Keratinocyte (primary cell): Measurements from ENCODE around the gene ARNT2. TPM values are rescaled to one million over a fixed set of nuclear protein-coding genes. Genes with fewer than 3 reads are reported as not detected.

Experiments used
- DNase-seq: peaks from one replicate; pipeline ENCODE4 v3.0.0-alpha.2; 2011; ENCODE audit warnings: low read depth, missing footprints, low spot score
- FAIRE-seq: peaks from 2 replicates; lab custom pipeline; 2011; peaks lifted over from hg19 to GRCh38; lab: Jason Lieb, UNC
- H2AFZ ChIP-seq: 2 replicates; pipeline ENCODE4 v1.6.0; 2012; ENCODE audit warnings: low read length, control low read depth, inconsistent platforms; ENCODE audit not compliant: control insufficient read depth
- H3K27ac ChIP-seq: 2 replicates; pipeline ENCODE4 v1.5.1; 2011; ENCODE audit warnings: low read length; ENCODE audit not compliant: control insufficient read depth, insufficient read depth
- H3K27me3 ChIP-seq: 3 replicates; pipeline ENCODE4 v1.6.0; 2011; ENCODE audit warnings: low read length; ENCODE audit not compliant: control insufficient read depth, insufficient read depth; ENCODE audit errors: extremely low read depth
- H3K36me3 ChIP-seq, 2 experiments: 2 replicates in 1 of 2; 3 replicates in 1 of 2; pipeline ENCODE4 v1.5.1; 2011; ENCODE audit warnings: low read length in 2 of 2, mild to moderate bottlenecking in 1 of 2; ENCODE audit not compliant: control insufficient read depth in 2 of 2, insufficient read depth in 2 of 2; ENCODE audit errors: extremely low read depth in 1 of 2
- H3K4me1 ChIP-seq: 3 replicates; pipeline ENCODE4 v1.5.1; 2011; ENCODE audit warnings: low read length; ENCODE audit not compliant: control insufficient read depth, insufficient read depth; ENCODE audit errors: extremely low read depth
- H3K4me2 ChIP-seq: 3 replicates; pipeline ENCODE4 v1.6.0; 2011; ENCODE audit warnings: low read depth, low read length; ENCODE audit not compliant: control insufficient read depth, insufficient read depth; ENCODE audit errors: extremely low read depth
- H3K4me3 ChIP-seq, 3 experiments: fragments of 200-600 bp in 1 of 3; sonication (generic) in 1 of 3; 2 replicates in 2 of 3; 3 replicates in 1 of 3; pipeline ENCODE4 v1.5.1; 2011 to 2016; ENCODE audit warnings: low read length in 3 of 3, mild to moderate bottlenecking in 3 of 3, control low read depth in 2 of 3, inconsistent platforms in 1 of 3, low read depth in 1 of 3, mixed read lengths in 1 of 3, mixed run types in 1 of 3, moderate library complexity in 1 of 3; ENCODE audit not compliant: control insufficient read depth in 2 of 3, insufficient read depth in 2 of 3; ENCODE audit errors: extremely low read depth in 1 of 3
- H3K79me2 ChIP-seq: 2 replicates; pipeline ENCODE4 v1.6.0; 2012; ENCODE audit warnings: low read length; ENCODE audit not compliant: control insufficient read depth, insufficient read depth
- H3K9ac ChIP-seq: 3 replicates; pipeline ENCODE4 v1.6.0; 2011; ENCODE audit warnings: low read length; ENCODE audit not compliant: control insufficient read depth, insufficient read depth; ENCODE audit errors: extremely low read depth
- H3K9me1 ChIP-seq: 3 replicates; pipeline ENCODE4 v1.6.0; 2011; ENCODE audit warnings: low read length; ENCODE audit not compliant: control insufficient read depth, insufficient read depth; ENCODE audit errors: extremely low read depth
- H3K9me3 ChIP-seq: 2 replicates; pipeline ENCODE4 v1.5.1; 2012; ENCODE audit warnings: low read depth, low read length; ENCODE audit not compliant: control insufficient read depth
- H4K20me1 ChIP-seq: 3 replicates; pipeline ENCODE4 v1.6.0; 2011; ENCODE audit warnings: low read length; ENCODE audit not compliant: control insufficient read depth, insufficient read depth; ENCODE audit errors: extremely low read depth
- CTCF ChIP-seq, 3 experiments: IDR thresholded peaks in 1 of 3; conservative IDR thresholded peaks in 1 of 3; optimal IDR thresholded peaks in 1 of 3; 2 replicates in 2 of 3; 3 replicates in 1 of 3; pipeline versions ENCODE3 to v1.5.1; 2011; ENCODE audit warnings: low read length in 3 of 3, mild to moderate bottlenecking in 3 of 3, moderate library complexity in 2 of 3, control low read depth in 1 of 3, inconsistent platforms in 1 of 3; ENCODE audit not compliant: insufficient read depth in 2 of 3; ENCODE audit errors: extremely low read depth in 1 of 3
- EZH2 ChIP-seq: IDR thresholded peaks from one replicate; pipeline ENCODE4 v1.6.1; 2012; ENCODE audit warnings: inconsistent platforms, mild to moderate bottlenecking, low read length, moderate library complexity
- dilution Hi-C: fragments of 300-500 bp; cut with MboI; formaldehyde crosslinking; loops from one replicate; pipeline ENCODE4 v1.7.0; 2020; ENCODE audit warnings: low sequenced_read_pairs; ENCODE audit not compliant: extremely low pct_ligation_motif_present
- polyA plus RNA-seq, 5 experiments: library from polyadenylated mRNA; depleted of rRNA in 3 of 5; stranded (reverse) in 3 of 5; stranded (forward) in 1 of 5; unstranded in 1 of 5; fragments of >200 nt; gene quantifications; 1 replicate in 1 of 5; 2 replicates in 3 of 5; 3 replicates in 1 of 5; pipeline versions ENCODE4 v1.2.1 to v1.2.3, GENCODE V29; 2011 to 2012; ENCODE audit warnings: missing spikeins in 2 of 5, low read depth in 1 of 5, low replicate concordance in 1 of 5

ARNT2 gene
- polyA plus RNA-seq, 1 donor (not counting 4 experiments of a cell fraction or from before 2014, with no cell fraction given): 0.16 TPM

GRCh38 chr15:80441041-80441440 is 36.9 kb downstream of the ARNT2 start:
- Histone ChIP-seq H3K4me1 (peaks cover 14% of the 10 kb centered on the region), H3K9me1 (no peaks in the 10 kb centered on the region), H3K27ac (no peak overlapping the region), H3K9me3 (no peaks in the 10 kb centered on the region), H3K79me2 (no peaks in the 10 kb centered on the region), H3K27me3 (peaks cover 8% of the 10 kb centered on the region), H2AFZ (no peak overlapping the region), H4K20me1 (no peaks in the 10 kb centered on the region), H3K4me3 (no peak overlapping the region), H3K4me2 (no peak overlapping the region), H3K9ac (no peak overlapping the region), H3K36me3 (no peaks in the 10 kb centered on the region)
- FAIRE-seq (no peak), DNase-seq (no peak)
- TF ChIP-seq EZH2 (no peak), CTCF (optimal IDR thresholded peaks at IDR 0.05 in 1 of 3, IDR thresholded peaks at IDR 0.05 in 1 of 3, conservative IDR thresholded peaks at IDR 0.05 in 1 of 3; ENCODE audit: extremely low read depth in 1 of 3, insufficient read depth in 2 of 3, low read length in 3 of 3) (no peak)
- dilution Hi-C loops: no loop called here

- H3K79me2 ChIP-seq: no peaks in the 10 kb centered on the region
- TF ChIP-seq EZH2: no peak
- no peak for TF ChIP-seq CTCF (optimal IDR thresholded peaks at IDR 0.05 in 1 of 3, IDR thresholded peaks at IDR 0.05 in 1 of 3, conservative IDR thresholded peaks at IDR 0.05 in 1 of 3; ENCODE audit: extremely low read depth in 1 of 3, insufficient read depth in 2 of 3, low read length in 3 of 3)
- DNase-seq (no peak), FAIRE-seq (no peak)
- H3K27me3 ChIP-seq: peaks cover 8% of the 10 kb centered on the region
- no peak overlapping the region for H2AFZ ChIP-seq
- peaks cover 7% of the 10 kb centered on the region for H3K4me1 ChIP-seq
- no peaks in the 10 kb centered on the region for H4K20me1 ChIP-seq
- H3K4me3 ChIP-seq: no peak overlapping the region
- dilution Hi-C loops: no loop called here
- no peak overlapping the region for H3K27ac ChIP-seq
- H3K9me3 ChIP-seq: no peaks in the 10 kb centered on the region
- H3K4me2 ChIP-seq: no peak overlapping the region
- no peaks in the 10 kb centered on the region for H3K36me3 ChIP-seq
- no peak overlapping the region for H3K9ac ChIP-seq
- no peaks in the 10 kb centered on the region for H3K9me1 ChIP-seq
Measured at GRCh38 chr15:80441714-80442113, 37.5 kb downstream of the ARNT2 start.
